Suprapubic skin (tissue), 4 donors: ENCODE measurements around the gene TPI1. TPM values are rescaled to one million over a fixed set of nuclear protein-coding genes. Genes with fewer than 3 reads are reported as not detected.

ENCODE experiments used
- DNase-seq, 2 donors: peaks; one replicate each; pipeline ENCODE4 v3.0.0-alpha.2; 2019; ENCODE audit warnings: low spot score in 2 of 2
- H3K27ac ChIP-seq: fragments of 200-600 bp; sonication (generic); one replicate; pipeline ENCODE4 v1.5.1; 2019
- H3K27me3 ChIP-seq: fragments of 200-600 bp; sonication (generic); one replicate; pipeline ENCODE4 v1.5.1; 2019
- H3K36me3 ChIP-seq: fragments of 200-600 bp; sonication (generic); one replicate; pipeline ENCODE4 v1.5.1; 2019
- H3K4me1 ChIP-seq: fragments of 200-600 bp; sonication (generic); one replicate; pipeline ENCODE4 v1.5.1; 2019
- H3K4me3 ChIP-seq: fragments of 200-600 bp; sonication (generic); one replicate; pipeline ENCODE4 v1.5.1; 2019; ENCODE audit warnings: mild to moderate bottlenecking
- H3K9me3 ChIP-seq: fragments of 200-600 bp; sonication (generic); one replicate; pipeline ENCODE4 v1.5.1; 2019
- EP300 ChIP-seq: sonication (generic); formaldehyde crosslinking; IDR thresholded peaks from one replicate; pipeline ENCODE4 v1.6.1; 2017; ENCODE audit warnings: antibody characterized with exemption
- POLR2A ChIP-seq, 2 donors: fragments of 450-650 bp; IDR thresholded peaks; one replicate each; pipeline ENCODE4 v1.6.1; 2017; ENCODE audit warnings: antibody characterized with exemption in 2 of 2, mild to moderate bottlenecking in 2 of 2, moderate library complexity in 2 of 2
- POLR2AphosphoS5 ChIP-seq, 3 donors: sonication (generic); formaldehyde crosslinking; IDR thresholded peaks; one replicate each; pipeline ENCODE4 v1.6.1; 2017; ENCODE audit warnings: antibody characterized with exemption in 3 of 3
- WGBS: methylation state at CpG from one replicate; pipeline ENCODE4 v1.1.5; 2018; 5-methylcytosine and 5-hydroxymethylcytosine counted together
- total RNA-seq, 4 donors: library from RNA; depleted of rRNA; stranded (reverse); fragments of >200 nt; gene quantifications; one replicate each; pipeline ENCODE4 v1.1.0, GENCODE V29; 2016
- TF ChIP-seq, protein P1 (sequence below), 2 donors: fragments of 200-600 bp in 1 of 2; fragments of 450-650 bp in 1 of 2; sonication (generic) in 1 of 2; IDR thresholded peaks; one replicate each; pipeline ENCODE4 v1.5.1; 2016 to 2019; ENCODE audit warnings: antibody characterized with exemption in 2 of 2, mild to moderate bottlenecking in 1 of 2, moderate library complexity in 1 of 2

The TPI1 gene
- total RNA-seq, 4 donors from 2014 or later, result 185 to 498 (median 405) TPM

DNA sequence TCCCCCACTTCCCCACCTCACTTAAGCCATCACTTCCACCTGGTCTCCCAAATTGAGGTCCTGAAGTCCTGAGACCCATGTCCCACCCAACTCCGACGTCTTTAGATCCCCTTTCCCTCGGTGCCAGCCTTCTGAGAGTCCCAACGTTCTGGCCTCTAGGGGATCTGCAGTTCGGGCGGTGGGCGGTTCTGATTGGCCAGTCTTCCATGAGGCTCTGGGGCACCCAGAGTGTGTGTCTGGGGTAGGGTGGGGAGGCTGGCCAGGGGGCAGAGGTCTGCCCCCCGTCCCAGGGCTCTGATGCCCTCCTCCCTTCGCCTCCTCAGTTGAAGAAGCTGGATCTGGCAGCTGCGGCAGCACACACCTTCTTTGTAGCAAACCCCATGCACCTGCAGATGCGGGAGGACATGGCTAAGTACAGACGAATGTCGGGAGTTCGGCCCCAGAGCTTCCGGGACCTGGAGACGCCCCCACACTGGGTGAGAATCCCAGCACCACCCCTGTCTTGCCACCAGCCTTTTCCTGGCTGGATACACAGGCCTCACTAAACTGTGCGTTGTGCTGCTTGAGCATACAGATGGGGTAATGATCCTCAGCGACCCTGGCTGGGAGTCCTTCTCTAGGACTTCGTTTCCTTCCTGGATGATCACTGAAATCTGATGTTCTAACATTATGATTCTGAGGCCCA is 37.7 kb upstream of the TPI1 start:
- DNase-seq, result no peak
- Histone ChIP-seq H3K4me1 (peaks cover 40% of the 10 kb centered on the region), H3K27ac (peak overlapping the region; percentile 57), H3K9me3 (no peaks in the 10 kb centered on the region), H3K4me3 (peak overlapping the region; percentile 75), H3K36me3 (peaks cover 18% of the 10 kb centered on the region), H3K27me3 (peaks cover 13% of the 10 kb centered on the region)
- TF ChIP-seq EP300 (no peak), POLR2A (IDR thresholded peaks at IDR 0.05) (no peak), POLR2AphosphoS5 (IDR thresholded peaks at IDR 0.05) (no peak)
- TF ChIP-seq, protein P1, sequence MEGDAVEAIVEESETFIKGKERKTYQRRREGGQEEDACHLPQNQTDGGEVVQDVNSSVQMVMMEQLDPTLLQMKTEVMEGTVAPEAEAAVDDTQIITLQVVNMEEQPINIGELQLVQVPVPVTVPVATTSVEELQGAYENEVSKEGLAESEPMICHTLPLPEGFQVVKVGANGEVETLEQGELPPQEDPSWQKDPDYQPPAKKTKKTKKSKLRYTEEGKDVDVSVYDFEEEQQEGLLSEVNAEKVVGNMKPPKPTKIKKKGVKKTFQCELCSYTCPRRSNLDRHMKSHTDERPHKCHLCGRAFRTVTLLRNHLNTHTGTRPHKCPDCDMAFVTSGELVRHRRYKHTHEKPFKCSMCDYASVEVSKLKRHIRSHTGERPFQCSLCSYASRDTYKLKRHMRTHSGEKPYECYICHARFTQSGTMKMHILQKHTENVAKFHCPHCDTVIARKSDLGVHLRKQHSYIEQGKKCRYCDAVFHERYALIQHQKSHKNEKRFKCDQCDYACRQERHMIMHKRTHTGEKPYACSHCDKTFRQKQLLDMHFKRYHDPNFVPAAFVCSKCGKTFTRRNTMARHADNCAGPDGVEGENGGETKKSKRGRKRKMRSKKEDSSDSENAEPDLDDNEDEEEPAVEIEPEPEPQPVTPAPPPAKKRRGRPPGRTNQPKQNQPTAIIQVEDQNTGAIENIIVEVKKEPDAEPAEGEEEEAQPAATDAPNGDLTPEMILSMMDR (IDR thresholded peaks at IDR 0.05), result no peak
- WGBS, result 45% methylated on average over 13 of the region's 19 CpGs

DNA sequence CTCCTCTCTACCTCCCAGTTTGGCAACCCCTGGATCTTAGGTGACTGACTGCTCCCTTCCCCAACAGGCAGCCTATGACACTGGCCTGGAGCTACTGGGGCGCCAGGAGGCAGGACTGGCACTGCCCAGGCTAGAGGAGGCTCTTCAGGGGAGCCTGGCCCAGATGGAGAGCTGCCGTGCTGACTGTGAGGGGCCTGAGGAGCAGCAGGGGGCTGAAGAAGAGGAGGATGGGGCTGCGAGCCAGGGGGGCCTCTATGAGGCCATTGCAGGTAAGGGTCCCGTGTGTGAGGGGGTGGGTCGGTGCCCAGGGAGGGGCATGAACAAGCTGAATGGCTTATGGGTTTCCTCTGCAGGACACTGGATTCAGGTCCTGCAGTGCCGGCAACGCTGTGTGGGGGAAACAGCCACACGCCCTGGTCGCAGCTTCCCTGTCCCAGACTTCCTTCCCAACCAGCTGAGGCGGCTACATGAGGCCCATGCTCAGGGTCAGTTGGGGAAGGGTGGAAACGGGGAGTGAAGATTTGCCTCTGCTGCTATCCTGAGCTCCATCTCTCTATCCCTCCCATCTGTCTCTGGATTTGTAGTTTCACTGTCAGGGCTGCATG is 36.9 kb upstream of the TPI1 start:
- Histone ChIP-seq H3K9me3 (no peaks in the 10 kb centered on the region), H3K27me3 (peaks cover 7% of the 10 kb centered on the region), H3K27ac (no peak overlapping the region), H3K36me3 (peaks cover 18% of the 10 kb centered on the region), H3K4me3 (no peak overlapping the region), H3K4me1 (peaks cover 34% of the 10 kb centered on the region)
- 91% methylated on average over 11 of the region's 11 CpGs for WGBS
- TF ChIP-seq, protein P1 (IDR thresholded peaks at IDR 0.05), result no peak
- TF ChIP-seq POLR2A (IDR thresholded peaks at IDR 0.05) (no peak), POLR2AphosphoS5 (IDR thresholded peaks at IDR 0.05) (no peak), EP300 (no peak)
- no peak for DNase-seq

DNA sequence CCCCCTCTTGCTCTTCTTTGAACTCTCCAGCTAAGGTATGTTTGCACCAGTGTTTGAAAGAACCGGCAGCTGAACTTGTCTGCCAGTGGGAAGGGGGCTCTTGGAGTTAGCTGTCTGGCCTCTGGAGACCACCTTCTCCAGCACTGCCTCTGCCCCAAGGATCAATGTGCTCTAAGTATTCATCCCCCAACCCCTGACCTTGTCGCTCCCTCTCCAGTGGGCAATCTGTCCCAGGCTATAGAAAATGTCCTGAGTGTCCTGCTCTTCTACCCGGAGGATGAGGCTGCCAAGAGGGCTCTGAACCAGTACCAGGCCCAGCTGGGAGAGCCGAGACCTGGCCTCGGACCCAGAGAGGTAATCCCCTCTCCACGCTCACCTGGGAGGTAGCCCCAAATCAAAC is 36.3 kb upstream of the TPI1 start:
- Histone ChIP-seq H3K27ac (no peak overlapping the region), H3K27me3 (peaks cover 3% of the 10 kb centered on the region), H3K36me3 (peaks cover 18% of the 10 kb centered on the region), H3K9me3 (no peaks in the 10 kb centered on the region), H3K4me1 (peaks cover 29% of the 10 kb centered on the region), H3K4me3 (no peak overlapping the region)
- TF ChIP-seq POLR2AphosphoS5 (IDR thresholded peaks at IDR 0.05) (no peak), POLR2A (IDR thresholded peaks at IDR 0.05) (no peak), EP300 (no peak)
- TF ChIP-seq, protein P1 (IDR thresholded peaks at IDR 0.05), result no peak
- 87% methylated on average over 6 of the region's 6 CpGs for WGBS
- no peak for DNase-seq

DNA sequence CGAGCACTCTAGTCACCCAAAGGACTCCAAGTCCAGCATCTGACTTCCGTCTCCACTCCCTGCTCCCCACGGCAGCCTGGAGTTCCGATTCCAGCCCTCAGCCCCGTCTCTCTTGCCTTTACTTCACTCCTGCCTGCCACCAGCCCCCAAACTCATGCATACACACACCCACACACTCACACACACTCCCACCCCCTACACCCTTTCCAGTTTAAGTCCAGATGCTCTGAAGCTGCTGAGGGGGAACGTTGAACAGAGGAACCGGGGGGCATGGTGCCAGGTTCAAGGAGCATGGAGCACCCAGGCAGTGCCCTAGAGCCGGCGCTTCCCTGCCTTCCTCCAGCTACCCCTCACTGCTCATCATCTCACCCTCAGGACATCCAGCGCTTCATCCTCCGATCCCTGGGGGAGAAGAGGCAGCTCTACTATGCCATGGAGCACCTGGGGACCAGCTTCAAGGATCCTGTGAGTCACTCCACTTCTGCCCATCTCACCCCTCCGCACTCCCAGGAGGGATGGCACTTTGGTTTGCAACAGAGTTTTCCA is 35.8 kb upstream of the TPI1 start:
- Histone ChIP-seq H3K27me3 (no peaks in the 10 kb centered on the region), H3K27ac (no peak overlapping the region), H3K4me3 (no peak overlapping the region), H3K4me1 (peaks cover 29% of the 10 kb centered on the region), H3K36me3 (peaks cover 18% of the 10 kb centered on the region), H3K9me3 (no peaks in the 10 kb centered on the region)
- TF ChIP-seq POLR2AphosphoS5 (IDR thresholded peaks at IDR 0.05), result no peak
- TF ChIP-seq POLR2A (IDR thresholded peaks at IDR 0.05), result no peak
- no peak for TF ChIP-seq EP300
- WGBS, result 86% methylated on average over 12 of the region's 12 CpGs
- DNase-seq, result no peak

DNA sequence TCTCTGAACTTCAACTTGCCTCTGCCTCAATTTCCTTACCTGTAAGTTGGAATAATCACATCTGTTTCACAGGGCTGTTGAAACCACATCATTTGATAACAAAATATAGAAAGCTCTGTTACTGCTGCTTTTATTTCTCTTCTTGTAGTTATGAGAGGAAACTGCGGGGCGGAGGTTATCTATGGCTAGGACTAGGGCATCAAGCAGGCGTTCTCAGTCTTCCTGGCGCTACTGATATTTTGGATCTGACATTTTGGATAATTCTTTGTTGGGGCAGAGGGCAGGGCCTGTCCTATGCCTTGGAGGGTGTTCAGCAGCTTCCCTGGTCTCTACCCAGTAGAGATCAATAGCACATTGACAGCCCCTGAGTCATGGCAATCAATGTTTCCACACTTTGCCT is 35.2 kb upstream of the TPI1 start:
- Histone ChIP-seq H3K27me3 (no peaks in the 10 kb centered on the region), H3K36me3 (peaks cover 18% of the 10 kb centered on the region), H3K27ac (no peak overlapping the region), H3K9me3 (no peaks in the 10 kb centered on the region), H3K4me3 (no peak overlapping the region), H3K4me1 (peaks cover 26% of the 10 kb centered on the region)
- no peak for DNase-seq
- 98% methylated on average over 4 of the region's 4 CpGs for WGBS
- TF ChIP-seq EP300, result no peak
- no peak for TF ChIP-seq POLR2AphosphoS5 (IDR thresholded peaks at IDR 0.05)
- no peak for TF ChIP-seq POLR2A (IDR thresholded peaks at IDR 0.05)
- TF ChIP-seq, protein P1 (IDR thresholded peaks at IDR 0.05), result no peak
